Upper lobe of left lung (tissue), 6 donors: Measurements from ENCODE around the gene GABBR1. TPM values are rescaled to one million over a fixed set of nuclear protein-coding genes. Genes with fewer than 3 reads are reported as not detected.

Experiments used
- ATAC-seq, 2 donors: fragments of 200-7000 bp; cut with Tn5 transposase; one replicate each; pipeline ENCODE4 v1.9.1; 2022; ENCODE audit warnings: mild to moderate bottlenecking in 2 of 2, moderate library complexity in 2 of 2; ENCODE audit not compliant: low FRiP score in 2 of 2
- DNase-seq, 2 donors: peaks; one replicate each; pipeline ENCODE4 v3.0.0-alpha.2; 2019 to 2020
- H3K27ac ChIP-seq, 4 donors: fragments of 200-600 bp; sonication (generic); one replicate each; pipeline ENCODE4 v1.5.1; 2016 to 2019
- H3K27me3 ChIP-seq, 4 donors: fragments of 200-600 bp; sonication (generic); one replicate each; pipeline ENCODE4 v1.5.1; 2017 to 2019
- H3K36me3 ChIP-seq, 4 donors: fragments of 200-600 bp; sonication (generic); one replicate each; pipeline ENCODE4 v1.5.1; 2016 to 2019
- H3K4me1 ChIP-seq, 4 donors: fragments of 200-600 bp; sonication (generic); one replicate each; pipeline ENCODE4 v1.5.1; 2018 to 2019
- H3K4me3 ChIP-seq, 4 donors: fragments of 200-600 bp; sonication (generic); one replicate each; pipeline ENCODE4 v1.5.1; 2017 to 2019; ENCODE audit warnings: mild to moderate bottlenecking in 2 of 4, moderate library complexity in 1 of 4
- H3K9me3 ChIP-seq, 4 donors: fragments of 200-600 bp; sonication (generic); one replicate each; pipeline ENCODE4 v1.5.1; 2018 to 2019
- CTCF ChIP-seq, 6 experiments: fragments of 450-650 bp in 4 of 6; fragments of 200-600 bp in 2 of 6; sonication (generic) in 2 of 6; IDR thresholded peaks; one replicate each; pipeline ENCODE4 v1.5.1; 2016 to 2019; ENCODE audit warnings: antibody characterized with exemption in 6 of 6
- EP300 ChIP-seq, 4 donors: sonication (generic); formaldehyde crosslinking; IDR thresholded peaks; one replicate each; pipeline ENCODE4 v1.5.1; 2017; ENCODE audit warnings: antibody characterized with exemption in 4 of 4, control low read depth in 2 of 4
- POLR2A ChIP-seq, 4 donors: fragments of 450-650 bp; IDR thresholded peaks; one replicate each; pipeline ENCODE4 v1.5.1; 2016 to 2017; ENCODE audit warnings: antibody characterized with exemption in 4 of 4, mild to moderate bottlenecking in 2 of 4
- POLR2AphosphoS5 ChIP-seq, 2 donors: sonication (generic); formaldehyde crosslinking; IDR thresholded peaks; one replicate each; pipeline ENCODE4 v1.5.1; 2017; ENCODE audit warnings: antibody characterized with exemption in 2 of 2
- WGBS, 2 donors: methylation state at CpG; one replicate each; pipeline ENCODE4 v1.1.5; 2017 to 2018; 5-methylcytosine and 5-hydroxymethylcytosine counted together
- total RNA-seq, 6 donors: library from RNA; depleted of rRNA in 4 of 6; stranded (reverse); fragments of >200 nt in 4 of 6; gene quantifications; one replicate each; pipeline versions ENCODE4 v1.1.0 to v1.2.1, GENCODE V29; 2016 to 2021
- donor health status: DM: no; HTN: no; CAD: no; lungs with moderate emphysema.
- donor health status: DM: no; HTN: yes; CAD: no; lungs with severe emphysema.

The GABBR1 gene
- total RNA-seq, 6 donors from 2014 or later = 13.2 to 171 (median 34.8) TPM

GRCh38 chr6:29679962-29680361, 47.0 kb upstream of the GABBR1 start:
- H3K4me3 ChIP-seq = no peak overlapping the region
- ATAC-seq = no peak
- H3K9me3 ChIP-seq = no peaks in the 10 kb centered on the region
- H3K27me3 ChIP-seq = peaks cover 0 to 2% (median 0%) of the 10 kb centered on the region in 4 donors
- WGBS, 2 donors = 80 to 83% methylated on average over 11 to 13 of the region's 13 CpGs
- DNase-seq = no peak
- H3K36me3 ChIP-seq = no peaks in the 10 kb centered on the region
- H3K4me1 ChIP-seq = no peaks in the 10 kb centered on the region
- no peak for TF ChIP-seq POLR2AphosphoS5 (IDR thresholded peaks at IDR 0.05)
- TF ChIP-seq EP300 (IDR thresholded peaks at IDR 0.05) = no peak
- TF ChIP-seq CTCF (IDR thresholded peaks at IDR 0.05) = no peak
- TF ChIP-seq POLR2A (IDR thresholded peaks at IDR 0.05) = no peak
- H3K27ac ChIP-seq = no peak overlapping the region

- 92% methylated on average over 5 of the region's 5 CpGs for WGBS, 2 donors
- H3K27me3 ChIP-seq = peaks cover 0 to 2% (median 0%) of the 10 kb centered on the region in 4 donors
These were observed 45.1 kb upstream of the GABBR1 start for GRCh38 chr6:29678114-29678513.

GRCh38 chr6:29676981-29677601, 44.1 kb upstream of the GABBR1 start:
- Histone ChIP-seq H3K4me3 (no peak overlapping the region), H3K27ac (no peak overlapping the region), H3K9me3 (no peaks in the 10 kb centered on the region), H3K36me3 (no peaks in the 10 kb centered on the region), H3K4me1 (no peaks in the 10 kb centered on the region), H3K27me3 (peaks cover 0 to 2% (median 0%) of the 10 kb centered on the region in 4 donors)
- DNase-seq = no peak
- TF ChIP-seq POLR2A (IDR thresholded peaks at IDR 0.05) (no peak), POLR2AphosphoS5 (IDR thresholded peaks at IDR 0.05) (no peak), EP300 (IDR thresholded peaks at IDR 0.05) (no peak), CTCF (IDR thresholded peaks at IDR 0.05) (no peak)
- ATAC-seq = no peak
- WGBS, 2 donors = 40 to 42% methylated on average over 2 of the region's 2 CpGs

More at GRCh38 chr6:29678114-29678513, 45.1 kb upstream of the GABBR1 start:
- Histone ChIP-seq H3K4me1 (no peaks in the 10 kb centered on the region), H3K9me3 (no peaks in the 10 kb centered on the region), H3K4me3 (no peak overlapping the region), H3K27ac (no peak overlapping the region), H3K36me3 (no peaks in the 10 kb centered on the region)
- ATAC-seq (no peak), DNase-seq (no peak)
- no peak for TF ChIP-seq EP300 (IDR thresholded peaks at IDR 0.05)
- TF ChIP-seq CTCF (IDR thresholded peaks at IDR 0.05) = no peak
- no peak for TF ChIP-seq POLR2A (IDR thresholded peaks at IDR 0.05)
- TF ChIP-seq POLR2AphosphoS5 (IDR thresholded peaks at IDR 0.05) = no peak

- DNase-seq (no peak), ATAC-seq (no peak)
- no peak overlapping the region for H3K4me3 ChIP-seq
- no peaks in the 10 kb centered on the region for H3K4me1 ChIP-seq
- H3K27ac ChIP-seq = no peak overlapping the region
- H3K36me3 ChIP-seq = no peaks in the 10 kb centered on the region
- WGBS, 2 donors = 97 to 100% methylated on average over 1 of the region's 1 CpG
- H3K9me3 ChIP-seq = no peaks in the 10 kb centered on the region
- H3K27me3 ChIP-seq = no peaks in the 10 kb centered on the region
- TF ChIP-seq POLR2A (IDR thresholded peaks at IDR 0.05) = no peak
- TF ChIP-seq POLR2AphosphoS5 (IDR thresholded peaks at IDR 0.05) = no peak
- TF ChIP-seq EP300 (IDR thresholded peaks at IDR 0.05) = no peak
- TF ChIP-seq CTCF (IDR thresholded peaks at IDR 0.05) = no peak
These were observed 42.6 kb upstream of the GABBR1 start for GRCh38 chr6:29675561-29675960.

- Histone ChIP-seq H3K36me3 (no peaks in the 10 kb centered on the region), H3K27me3 (no peaks in the 10 kb centered on the region), H3K9me3 (no peaks in the 10 kb centered on the region), H3K27ac (no peak overlapping the region), H3K4me3 (no peak overlapping the region), H3K4me1 (no peaks in the 10 kb centered on the region)
- WGBS, 2 donors = 84 to 91% methylated on average over 5 of the region's 5 CpGs
- ATAC-seq (no peak), DNase-seq (no peak)
- TF ChIP-seq POLR2AphosphoS5 (IDR thresholded peaks at IDR 0.05) (no peak), CTCF (IDR thresholded peaks at IDR 0.05) (no peak), POLR2A (IDR thresholded peaks at IDR 0.05) (no peak), EP300 (IDR thresholded peaks at IDR 0.05) (no peak)
These were observed 41.0 kb upstream of the GABBR1 start for GRCh38 chr6:29674008-29674407.
